ENCODE data around the gene CDC25C. TPM values are rescaled to one million over a fixed set of nuclear protein-coding genes. Genes with fewer than 3 reads are reported as not detected.

The CDC25C gene
- total RNA-seq, 2 experiments from 2014 or later = 12.2 to 14.6 TPM

DNA sequence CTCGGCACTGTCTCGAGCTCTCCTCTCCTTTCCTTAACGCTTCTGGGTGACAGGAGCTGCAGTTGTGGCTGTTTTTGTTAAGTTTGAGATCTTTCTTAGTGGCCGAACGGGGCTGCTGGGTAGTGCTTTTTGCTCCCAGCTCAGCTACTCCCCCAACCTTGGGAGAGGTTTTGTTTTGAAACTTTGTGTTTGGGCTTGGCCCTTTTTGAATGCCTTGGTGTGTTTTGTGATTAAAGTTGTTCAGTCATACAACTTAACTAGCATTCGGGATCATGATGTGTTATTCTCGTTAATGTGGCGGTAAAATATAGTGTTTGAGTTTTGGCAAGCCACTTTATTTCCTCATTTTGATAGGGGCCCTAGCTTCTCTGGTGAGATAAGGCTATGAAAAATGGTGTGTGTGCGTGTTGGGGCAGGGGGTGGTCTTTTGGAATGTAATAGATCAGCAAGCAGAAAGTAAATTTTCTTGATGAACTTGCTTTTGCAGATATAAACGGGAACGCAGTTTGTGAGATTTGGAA, 22.0 kb upstream of the CDC25C start:
- peak overlapping the region; percentile 92 for H3K4me3 Mint-ChIP-seq
- H3K27me3 Mint-ChIP-seq = no peaks in the 10 kb centered on the region
- H3K36me3 Mint-ChIP-seq (ENCODE audit: low read depth) = peaks cover 9% of the 10 kb centered on the region
- POLR2A ChIA-PET = interaction anchor here (0.6 to 11.4 kb wide), 17 partner anchors 9 to 618 kb away, joined by 3 to 156 read pairs (median 4); partner anchors contain the start of genes CDC23, CDC25C, EGR1 and ETF1
- DNase-seq = peak; percentile 56
- peak overlapping the region; percentile 91 for H3K27ac Mint-ChIP-seq
- CTCF ChIA-PET = interaction anchor here (0.7 to 7.4 kb wide), 23 partner anchors 8 to 189 kb away, joined by 3 to 322 read pairs (median 6); partner anchors contain the start of genes BRD8, CDC23, CDC25C and EGR1
- no peak for TF ChIP-seq CTCF (IDR thresholded peaks at IDR 0.05)
- no peak for ATAC-seq
- peaks cover 7% of the 10 kb centered on the region for H3K9me3 Mint-ChIP-seq
- H3K4me1 Mint-ChIP-seq (ENCODE audit: low read depth) = peaks cover 45% of the 10 kb centered on the region
- intact Hi-C loops (cut with micrococcal nuclease) = no loop called here

DNA sequence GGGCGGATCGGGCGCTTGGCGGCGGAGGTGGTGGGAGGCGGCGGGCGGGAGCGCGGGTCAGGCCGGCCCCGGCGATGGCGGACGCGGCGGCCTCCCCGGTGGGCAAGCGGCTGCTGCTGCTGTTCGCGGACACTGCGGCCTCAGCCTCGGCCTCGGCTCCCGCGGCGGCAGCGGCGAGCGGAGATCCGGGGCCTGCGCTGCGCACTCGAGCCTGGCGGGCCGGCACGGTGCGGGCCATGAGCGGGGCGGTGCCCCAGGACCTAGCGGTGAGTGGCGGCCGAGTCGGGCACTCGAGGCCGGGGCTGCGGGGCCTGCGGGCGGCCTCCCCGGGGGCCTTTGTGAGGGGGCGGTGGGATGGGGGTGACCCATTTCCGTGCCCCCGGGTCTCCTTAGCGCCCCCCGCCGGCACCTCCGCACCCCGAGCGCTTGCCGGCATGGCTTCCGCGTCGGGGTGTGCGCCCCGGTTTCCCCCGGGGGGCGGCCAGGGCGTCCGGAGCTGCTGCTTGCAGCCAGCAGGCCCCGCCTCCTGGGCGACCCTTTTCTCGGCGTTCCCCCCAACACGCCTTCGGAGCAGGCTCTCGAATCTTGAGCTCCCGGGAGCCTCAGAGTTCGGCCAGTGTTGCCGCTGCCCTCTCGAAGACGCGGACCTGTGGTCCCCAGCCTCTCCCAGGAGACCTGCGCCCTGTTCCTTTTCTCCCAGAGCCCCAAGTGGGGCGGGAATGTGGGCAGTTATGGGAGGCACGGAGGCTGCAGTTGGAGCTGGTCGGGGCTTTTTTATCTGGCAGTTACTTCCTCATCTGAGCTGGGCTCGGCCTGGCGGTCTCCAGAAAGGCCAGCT, 21.3 kb upstream of the CDC25C start:
- CTCF ChIA-PET = interaction anchor here (0.7 to 7.4 kb wide), 53 partner anchors 8 to 1001 kb away, joined by 3 to 322 read pairs (median 4); partner anchors contain the start of genes BRD8, CDC23, CDC25C and EGR1
- POLR2A ChIA-PET = interaction anchor here (0.6 to 11.4 kb wide), 19 partner anchors 8 to 617 kb away, joined by 3 to 156 read pairs (median 4); partner anchors contain the start of genes CDC23, CDC25C, EGR1 and ETF1
- H3K4me1 Mint-ChIP-seq (ENCODE audit: low read depth) = peaks cover 45% of the 10 kb centered on the region

DNA sequence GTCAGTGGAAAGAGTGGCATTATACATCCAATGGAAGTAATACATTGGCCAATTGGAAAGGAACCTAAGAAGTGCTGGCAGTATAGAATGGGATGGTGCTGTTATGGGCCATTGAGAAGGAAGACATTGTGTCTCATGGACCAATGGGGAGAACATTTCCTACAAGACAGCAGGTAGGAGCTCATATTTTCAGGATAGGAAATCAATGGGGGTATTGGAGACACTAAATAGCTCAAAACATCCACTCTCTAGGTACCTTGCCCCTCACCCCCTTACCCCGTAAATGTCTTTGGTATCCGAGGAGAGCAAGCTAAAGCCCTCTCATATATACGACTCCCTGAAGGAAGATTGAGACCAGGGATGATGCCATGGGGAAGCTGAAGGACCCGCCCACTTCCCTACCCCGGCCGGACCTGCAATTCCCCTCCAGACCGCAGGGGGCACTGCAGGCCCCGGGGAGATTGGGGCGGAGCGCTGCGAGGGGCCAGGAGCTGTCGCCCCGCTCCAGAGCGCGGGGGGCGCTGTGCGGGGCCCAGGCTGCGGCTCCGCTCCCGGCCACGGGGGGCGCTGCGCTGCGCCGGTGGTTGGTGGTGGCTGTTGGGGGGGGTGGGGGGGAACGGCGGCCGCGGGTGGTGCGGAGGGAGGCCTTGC, 20.6 kb upstream of the CDC25C start, which contains the start of gene KDM3B:
Gene KDM3B, plus strand, starts transcription at position 615 of the 651 bp plus-strand sequence. CDS start 111 bp downstream, outside the sequence.
- Mint-ChIP-seq H3K27me3 (no peaks in the 10 kb centered on the region), H3K36me3 (ENCODE audit: low read depth) (peaks cover 11% of the 10 kb centered on the region), H3K4me3 (peak within 1 kb of the TSS; percentile 92), H3K9me3 (peaks cover 7% of the 10 kb centered on the region), H3K4me1 (ENCODE audit: low read depth) (peaks cover 45% of the 10 kb centered on the region), H3K27ac (peak within 1 kb of the TSS; percentile 91)
- POLR2A ChIA-PET = interaction anchor here (0.8 to 11.4 kb wide), 11 partner anchors 13 to 221 kb away, joined by 3 to 156 read pairs (median 4); partner anchors contain the start of genes CDC23, CDC25C, EGR1 and FAM53C
- DNase-seq (peak; percentile 88), ATAC-seq (peak; percentile 91)
- intact Hi-C loops (cut with micrococcal nuclease) = no loop called here
- CTCF ChIA-PET = interaction anchor here (0.6 to 7.4 kb wide), 64 partner anchors 9 to 1002 kb away, joined by 3 to 322 read pairs (median 4); partner anchors contain the start of genes BRD8, CDC23, CDC25C and EGR1
- TF ChIP-seq CTCF (IDR thresholded peaks at IDR 0.05) = peak; percentile 99

More for the DNA sequence above, 21.3 kb upstream of the CDC25C start:
- intact Hi-C loops (cut with micrococcal nuclease) = no loop called here
- H3K27ac Mint-ChIP-seq = peak overlapping the region; percentile 91
- peak overlapping the region; percentile 92 for H3K4me3 Mint-ChIP-seq
- ATAC-seq (peak; percentile 50), DNase-seq (peak; percentile 79)
- H3K27me3 Mint-ChIP-seq = no peaks in the 10 kb centered on the region
- TF ChIP-seq CTCF (IDR thresholded peaks at IDR 0.05) = peak; percentile 65
- peaks cover 7% of the 10 kb centered on the region for H3K9me3 Mint-ChIP-seq
- peaks cover 9% of the 10 kb centered on the region for H3K36me3 Mint-ChIP-seq (ENCODE audit: low read depth)

DNA sequence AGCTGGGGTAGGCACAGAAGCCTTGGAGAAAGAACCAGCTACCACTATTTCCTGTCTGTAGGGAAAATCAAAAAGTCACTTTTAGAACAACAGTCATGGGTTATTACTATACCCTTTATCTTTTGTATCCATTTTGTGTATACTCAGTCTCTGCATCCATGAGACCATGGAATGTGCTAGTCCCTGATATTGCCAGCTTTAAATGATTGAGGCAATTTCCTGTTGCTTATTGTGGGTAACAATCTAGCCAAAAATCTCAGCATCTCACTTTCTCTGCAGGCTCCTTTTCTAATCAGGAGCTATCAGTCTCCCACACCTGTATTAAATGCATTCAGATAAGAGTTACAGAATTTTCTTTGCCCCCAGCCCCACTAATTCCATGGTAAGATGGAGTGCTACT, 19.9 kb upstream of the CDC25C start:
- Mint-ChIP-seq H3K9me3 (peaks cover 7% of the 10 kb centered on the region), H3K27ac (no peak overlapping the region), H3K27me3 (no peaks in the 10 kb centered on the region), H3K4me3 (peak overlapping the region; percentile 57), H3K36me3 (ENCODE audit: low read depth) (peaks cover 15% of the 10 kb centered on the region), H3K4me1 (ENCODE audit: low read depth) (peaks cover 42% of the 10 kb centered on the region)
- no peak for ATAC-seq
- no peak for DNase-seq
- intact Hi-C loops (cut with micrococcal nuclease) = no loop called here
- TF ChIP-seq CTCF (IDR thresholded peaks at IDR 0.05) = no peak
- ChIA-PET CTCF (interaction anchor here (0.6 to 7.4 kb wide), 45 partner anchors 10 to 248 kb away, joined by 3 to 322 read pairs (median 4); partner anchors contain the start of genes BRD8, CDC23, CDC25C and FAM53C), POLR2A (interaction anchor here (0.9 to 11.4 kb wide), 5 partner anchors 12 to 114 kb away, joined by 3 to 156 read pairs (median 5); partner anchors contain the start of genes CDC25C, EGR1, FAM53C and REEP2)
